ENCODE measurements around the gene TAS1R3.

Gene TAS1R3

DNA sequence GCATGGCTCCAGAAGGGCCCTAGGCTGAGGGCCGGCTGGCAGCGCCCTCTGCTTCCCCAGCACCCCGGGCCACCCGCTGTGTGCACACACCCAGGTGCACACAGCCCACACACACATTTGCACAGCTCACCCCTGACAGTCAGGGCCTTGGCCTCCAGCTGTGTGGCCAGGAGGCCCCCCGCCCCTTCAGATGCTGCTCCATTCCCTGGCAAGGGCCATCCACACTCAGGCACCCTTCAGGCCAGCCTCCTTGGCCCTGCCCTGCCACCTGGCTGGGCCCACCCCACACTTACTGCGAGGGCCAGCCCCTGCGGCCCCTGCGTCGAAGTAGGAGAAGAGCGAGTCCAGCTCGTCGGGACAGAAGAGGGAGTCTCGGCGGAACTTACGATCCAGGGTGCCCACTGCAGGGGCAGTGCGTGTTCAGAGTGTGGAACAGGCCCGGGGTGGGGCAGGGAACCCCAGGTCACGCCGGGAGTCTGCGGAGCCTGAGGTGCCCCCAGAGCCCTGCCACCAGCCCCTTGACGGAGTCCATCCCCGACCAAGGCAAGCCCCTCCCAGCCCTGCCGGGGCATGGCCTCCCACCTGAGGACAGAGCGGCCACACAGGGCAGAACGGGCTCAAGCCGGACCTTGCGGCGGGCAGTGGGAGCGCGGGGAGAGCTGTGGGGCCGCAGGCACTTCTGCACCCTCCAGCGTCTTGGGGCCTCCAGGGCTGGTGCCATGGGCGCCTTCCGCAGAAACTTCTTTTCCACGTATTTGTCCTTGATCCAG lies 35.7 kb upstream of the TAS1R3 start:
- no peak for DNase-seq

GRCh38 chr1:1296070-1297061 lies 34.7 kb upstream of the TAS1R3 start:
- DNase-seq = no peak

DNA sequence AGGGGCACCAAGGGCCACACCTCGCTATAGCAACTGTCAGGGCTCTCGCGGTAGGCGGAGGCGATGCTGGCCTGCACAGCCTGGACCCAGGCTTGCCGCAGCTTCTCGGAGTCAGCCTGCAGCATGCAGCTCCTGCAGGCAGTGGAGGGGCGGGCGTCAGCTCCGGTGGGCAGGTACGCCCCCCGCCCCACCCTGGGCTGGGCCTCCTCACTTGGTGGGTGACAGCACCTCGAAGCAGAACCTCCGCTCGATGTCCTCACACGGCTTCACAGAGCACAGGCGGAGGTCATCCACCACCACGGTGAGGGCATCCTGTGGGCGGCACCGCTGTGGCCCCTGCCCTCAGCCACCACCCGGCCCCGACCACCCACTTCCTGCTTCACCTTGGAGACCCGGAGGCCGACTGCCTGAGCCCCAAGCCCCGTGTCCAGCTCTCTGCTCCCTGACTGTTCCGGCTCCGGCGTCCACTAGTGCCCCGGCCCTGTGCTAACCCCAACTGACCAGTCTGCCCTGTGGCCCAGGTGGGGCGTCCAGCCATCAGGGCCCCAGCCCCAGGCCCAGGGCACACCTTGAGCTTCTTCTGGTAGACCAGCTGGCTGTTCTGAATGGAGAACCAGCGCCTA lies 33.2 kb upstream of the TAS1R3 start:
- DNase-seq = no peak

DNA sequence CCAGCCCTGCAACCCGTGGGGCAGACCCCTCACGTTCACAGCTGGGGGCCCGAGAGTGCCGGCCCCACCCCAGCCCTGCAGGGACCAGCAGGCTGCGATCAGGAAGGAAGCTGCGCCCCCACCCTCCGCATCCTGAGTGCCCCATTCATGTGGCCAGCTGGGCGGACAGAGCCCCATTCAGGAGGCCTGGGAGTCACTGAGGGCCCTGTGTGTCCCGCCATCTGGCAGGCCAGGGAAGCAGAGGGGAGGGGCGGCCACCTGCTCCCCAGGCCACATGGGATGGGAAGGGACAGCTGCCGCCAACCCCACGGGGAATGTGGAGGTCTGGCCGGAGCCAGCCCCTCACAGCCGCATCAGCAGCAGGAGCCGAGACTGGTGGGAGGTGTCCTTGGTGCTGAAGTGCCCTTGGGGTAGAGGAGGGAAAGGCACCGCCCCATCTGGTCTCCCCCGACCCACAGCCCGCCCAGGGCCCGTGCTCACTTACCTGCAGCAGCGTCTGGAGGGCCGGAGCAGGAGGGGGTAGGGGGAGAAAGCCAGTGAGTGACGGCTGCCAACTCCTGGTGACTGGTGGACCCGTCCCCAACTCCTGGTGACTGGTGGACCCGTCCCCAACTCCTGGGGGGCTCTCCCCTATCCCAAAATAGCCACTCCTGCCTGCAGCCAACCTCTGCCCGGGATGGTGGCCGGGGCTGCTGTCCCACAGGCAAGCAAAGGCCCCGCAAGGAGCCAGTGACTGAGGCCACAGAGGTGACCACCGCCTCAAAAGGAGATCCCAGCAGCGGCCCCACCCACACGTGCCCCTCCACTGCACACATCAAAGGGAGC lies 32.0 kb upstream of the TAS1R3 start:
- no peak for DNase-seq

GRCh38 chr1:1299686-1300351 lies 31.3 kb upstream of the TAS1R3 start:
- peak; percentile 35 for DNase-seq

DNA sequence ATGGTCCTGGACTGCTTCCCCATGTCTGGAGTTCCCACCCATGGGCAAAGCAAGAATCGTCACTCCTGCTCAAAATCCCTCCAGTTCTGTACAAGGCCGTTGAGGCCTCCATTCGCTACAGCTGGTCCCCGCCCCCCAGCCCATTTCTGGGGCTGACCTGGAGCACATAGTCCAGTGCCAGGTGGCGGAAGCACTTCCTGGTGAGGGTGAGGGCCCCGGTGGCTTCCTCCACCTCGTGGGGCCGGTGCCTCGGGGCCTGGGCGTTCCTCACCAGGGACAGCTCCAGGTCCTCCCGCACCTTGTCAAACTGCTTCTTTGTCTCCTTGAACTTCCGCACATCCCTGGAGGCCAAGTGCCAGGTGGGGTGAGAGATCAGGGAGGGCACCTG lies 30.7 kb upstream of the TAS1R3 start:
- no peak for DNase-seq

DNA sequence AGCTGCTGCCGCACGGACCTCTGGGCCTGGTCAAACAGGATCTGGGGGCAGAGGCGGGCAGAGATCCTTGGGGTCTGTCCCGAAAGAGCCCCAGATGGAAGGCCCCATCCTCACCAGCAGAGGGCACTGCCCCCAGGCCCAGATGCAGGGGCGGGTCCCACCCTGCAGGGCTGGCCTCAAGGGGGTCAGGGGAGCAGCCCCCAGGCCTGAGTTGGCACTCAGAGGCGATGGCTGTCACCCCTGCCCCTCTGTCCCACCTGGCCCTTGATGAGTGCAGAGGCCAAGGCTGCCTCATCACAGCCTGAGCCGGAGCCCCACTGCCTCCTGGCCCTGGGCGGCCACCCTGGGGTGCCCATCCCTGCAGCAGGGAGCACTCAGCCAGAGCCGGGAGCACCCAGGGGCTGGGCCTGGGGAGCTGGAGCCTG lies 29.1 kb upstream of the TAS1R3 start:
- no peak for DNase-seq

DNA sequence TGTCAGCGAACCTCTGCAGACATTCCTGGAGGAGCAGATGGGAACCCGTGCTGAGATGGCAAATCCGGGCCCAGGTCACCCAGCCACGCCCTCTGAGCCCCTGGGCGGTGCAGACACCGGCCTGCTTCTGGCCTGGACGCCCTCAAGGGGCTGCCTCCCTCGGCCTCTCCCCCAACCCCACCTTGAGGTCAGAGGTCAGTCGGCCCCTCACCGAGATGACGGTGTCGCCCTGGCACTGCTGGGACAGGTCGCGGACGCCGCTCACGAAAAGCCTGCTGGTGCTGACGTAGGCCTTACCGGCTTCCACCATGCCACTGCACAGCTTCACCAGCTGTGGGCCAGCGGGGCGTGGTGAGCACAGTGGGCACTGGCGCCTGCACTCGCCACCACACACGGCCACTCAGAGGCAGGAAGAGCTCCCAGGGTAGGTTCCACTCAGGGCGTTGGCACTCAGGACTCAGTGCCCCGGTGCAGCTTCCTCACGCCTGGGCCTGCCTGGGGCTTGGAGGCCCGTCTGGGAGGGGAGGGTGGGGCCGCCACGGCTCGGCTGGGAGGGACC lies 28.1 kb upstream of the TAS1R3 start:
- no peak for DNase-seq

DNA sequence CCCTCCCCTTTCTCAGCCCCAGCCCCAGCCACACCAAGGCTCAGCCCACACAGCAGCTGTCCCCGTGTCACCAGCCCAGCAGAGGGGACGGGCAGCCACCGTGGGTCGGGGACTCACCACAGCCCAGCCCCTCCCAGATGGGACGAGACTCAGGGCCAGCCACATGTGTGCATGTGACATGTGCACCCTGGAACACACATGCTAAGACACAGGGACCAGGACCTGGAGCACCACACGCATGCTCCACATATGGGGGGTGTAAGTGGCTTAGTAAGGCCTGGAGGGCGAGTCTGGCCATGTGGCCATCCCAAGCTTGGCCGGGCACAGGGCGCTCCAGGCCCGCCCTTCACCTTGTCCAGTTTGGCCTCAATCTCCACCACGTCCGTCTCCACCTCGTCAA lies 27.3 kb upstream of the TAS1R3 start:
- DNase-seq = no peak

DNA sequence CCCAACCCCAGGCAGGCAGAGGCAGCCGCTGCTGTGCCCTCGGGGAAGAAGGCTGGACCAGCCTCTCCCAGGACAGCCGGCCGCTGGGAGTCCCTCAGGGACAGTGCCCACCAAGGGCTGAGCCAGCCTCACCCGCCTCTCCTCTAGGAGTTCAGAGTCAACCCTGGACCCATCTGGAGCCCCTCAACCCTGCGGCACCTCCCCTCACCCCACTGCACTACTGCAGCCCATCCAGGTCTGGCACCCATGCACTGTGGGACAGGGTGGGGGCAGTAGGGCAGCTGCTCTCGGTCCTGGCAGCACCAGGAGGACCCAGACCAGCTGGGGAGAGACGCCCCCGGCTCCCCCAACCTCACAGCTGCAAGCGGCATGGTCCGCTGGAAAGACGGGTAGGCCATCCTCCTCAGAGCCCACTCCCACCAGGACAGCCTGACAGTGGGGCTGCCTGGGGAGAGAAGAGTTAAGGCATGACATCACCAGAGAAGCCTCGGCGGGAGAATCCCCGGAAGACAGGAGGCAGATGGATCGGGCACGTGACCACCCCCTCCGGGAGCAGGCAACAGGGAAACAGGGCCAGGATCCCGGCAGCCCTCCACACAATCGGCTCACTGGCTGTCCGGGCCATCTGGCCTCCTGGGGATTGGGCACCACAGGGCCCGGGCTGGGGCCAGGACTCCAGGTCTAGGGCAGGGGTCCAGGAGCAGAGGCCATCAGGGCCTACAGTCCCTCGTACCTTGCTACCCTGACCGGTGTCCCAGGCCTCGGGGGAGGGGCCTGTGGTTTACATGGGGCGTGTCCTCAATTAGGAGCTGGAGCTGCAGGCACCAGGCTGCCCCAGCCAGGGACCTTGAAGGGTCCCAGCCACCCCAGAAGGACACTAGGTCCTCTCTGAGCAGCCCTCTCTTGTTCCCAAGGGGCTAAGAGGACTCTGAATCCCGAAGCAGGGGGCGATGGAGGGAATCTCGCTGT lies 26.5 kb upstream of the TAS1R3 start:
- no peak for DNase-seq

- DNase-seq = peak; percentile 69
Observed at GRCh38 chr1:1305300-1306069, 25.6 kb upstream of the TAS1R3 start.

DNA sequence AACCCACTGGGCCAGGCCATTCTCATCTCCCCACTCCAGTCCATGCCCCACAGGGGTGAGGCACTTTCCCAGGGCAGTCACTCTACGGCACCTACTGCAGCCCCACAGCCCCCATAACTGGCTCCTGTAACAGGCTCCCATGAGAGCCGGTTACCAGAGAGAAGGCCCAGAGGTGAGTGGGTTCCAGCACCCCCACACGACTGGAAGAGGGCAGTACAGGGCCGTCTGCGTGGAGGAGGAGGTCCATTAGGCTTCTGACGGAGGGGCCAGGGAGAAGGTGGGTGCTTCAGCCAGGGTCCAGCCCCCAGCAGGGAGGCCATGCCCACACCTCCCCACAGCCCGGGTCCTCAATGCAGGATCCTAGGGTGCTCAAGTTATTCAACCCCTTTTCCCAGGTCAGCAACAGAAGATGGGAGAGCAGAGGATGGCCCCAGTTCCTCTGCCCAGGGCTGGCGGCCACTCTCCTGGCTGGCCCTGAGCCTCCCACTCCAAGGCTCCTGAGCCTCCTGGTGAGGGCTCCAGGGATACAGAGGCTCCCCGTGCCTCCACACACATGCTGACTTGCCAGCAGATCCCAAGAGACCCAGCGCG lies 24.9 kb upstream of the TAS1R3 start:
- no peak for DNase-seq

GRCh38 chr1:1306661-1307260 lies 24.3 kb upstream of the TAS1R3 start:
- DNase-seq = no peak

- DNase-seq = no peak
Observed at GRCh38 chr1:1307261-1307922, 23.7 kb upstream of the TAS1R3 start.

GRCh38 chr1:1307923-1308755 lies 22.9 kb upstream of the TAS1R3 start, which contains the start of the genes ACAP3 and PUSL1:
Gene ACAP3, minus strand, starts transcription at chr1:1307930. Its CDS starts 115 bp downstream, at chr1:1307815.
Gene PUSL1, plus strand, starts transcription at chr1:1308597. Its CDS starts 47 bp downstream, at chr1:1308644.
- peak; percentile 91 for DNase-seq

DNA sequence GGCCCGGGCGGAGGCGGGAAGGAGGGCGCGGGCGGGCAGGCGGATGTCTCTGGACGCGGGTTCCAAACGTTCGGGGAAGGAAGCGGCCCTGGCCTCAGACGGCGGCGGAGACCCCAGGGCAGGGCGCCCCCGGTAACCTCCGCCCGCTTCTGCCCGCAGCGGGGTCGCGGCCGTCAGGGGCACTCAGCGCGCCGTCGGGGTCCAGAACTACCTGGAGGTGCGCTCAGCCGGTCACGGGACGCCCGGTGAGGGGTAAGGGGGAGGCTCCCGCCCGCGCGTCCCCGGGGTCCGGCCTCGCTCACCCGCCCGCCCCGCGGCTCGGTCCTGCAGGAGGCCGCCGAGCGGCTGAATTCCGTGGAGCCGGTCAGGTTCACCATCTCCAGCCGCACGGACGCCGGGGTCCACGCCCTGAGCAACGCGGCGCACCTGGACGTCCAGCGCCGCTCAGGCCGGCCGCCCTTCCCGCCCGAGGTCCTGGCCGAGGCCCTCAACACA lies 22.3 kb upstream of the TAS1R3 start:
- DNase-seq = no peak

Data from CD4-positive, alpha-beta T cell treated with Interleukin-10 for 1 hour (primary cell).